ENCODE measurements around the gene CGAS. TPM values are rescaled to one million over a fixed set of nuclear protein-coding genes. Genes with fewer than 3 reads are reported as not detected.
A peak's percentile ranks its signal among the peaks of the same experiment; 100 is the strongest.

Gene CGAS
- total RNA-seq (20.0 and 24.7 TPM in 2 replicates), polyA plus RNA-seq (5.1 and 6.3 TPM in 2 replicates), polyA minus RNA-seq (15.2 and 16.5 TPM in 2 replicates)
- 17.9 TPM for total RNA-seq (2013)

DNA sequence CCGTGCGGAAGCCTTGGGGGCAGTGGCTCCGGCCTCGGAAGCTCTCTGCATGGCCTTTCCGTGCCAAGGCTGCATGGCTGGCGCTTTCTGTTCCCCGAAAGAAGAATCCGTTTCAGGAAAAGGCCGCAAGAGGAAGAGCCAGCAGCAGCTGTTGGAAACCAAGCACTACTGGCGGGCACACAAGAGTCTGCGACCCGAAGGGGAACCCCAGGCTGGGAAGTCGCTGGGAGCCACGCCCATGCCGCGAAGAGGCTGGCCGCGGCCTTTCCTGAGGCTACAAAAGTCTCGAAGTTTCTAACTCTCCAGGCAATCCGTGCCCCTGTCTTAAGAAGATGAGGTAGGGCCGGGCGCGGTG, at the start of gene CGAS:
Gene CGAS (minus strand): TSS at position 191 of the 355 bp plus-strand sequence. CDS start 116 bp downstream, at position 75.
- Histone ChIP-seq H3K4me1 (ENCODE audit: control insufficient read depth in 2 of 2, insufficient read depth in 2 of 2, low read length in 2 of 2) (peaks cover 16 to 25% of the 10 kb centered on the region in 2 donors), H3K27ac (ENCODE audit: low read length in 2 of 2) (peak within 1 kb of the TSS; percentile 87 to 89), H4K20me1 (ENCODE audit: control insufficient read depth, insufficient read depth, low read length, poor library complexity, severe bottlenecking) (peaks cover 16% of the 10 kb centered on the region), H3K4me3 (ENCODE audit: control extremely low read depth in 1 of 5, extremely low read depth in 1 of 5, insufficient read depth in 1 of 5, low read depth in 2 of 5, low read length in 4 of 5) (peak within 1 kb of the TSS; percentile 86 to 94 (median 91)), H2AFZ (ENCODE audit: insufficient read depth, low read depth, low read length, poor library complexity, severe bottlenecking) (peak within 1 kb of the TSS; percentile 88), H3K27me3 (replicated peaks in 1 of 4; ENCODE audit: control extremely low read depth in 1 of 4, control insufficient read depth in 3 of 4, insufficient read depth in 4 of 4, low read length in 3 of 4) (no peaks in the 10 kb centered on the region), H3K9me3 (ENCODE audit: control extremely low read depth in 1 of 3, control insufficient read depth in 2 of 3, insufficient read depth in 1 of 3, low read length in 2 of 3) (peaks cover 0 to 3% (median 0%) of the 10 kb centered on the region in 3 donors), H3K4me2 (replicated peaks; ENCODE audit: low read depth, low read length, poor library complexity, severe bottlenecking) (peak within 1 kb of the TSS; percentile 95), H3K36me3 (replicated peaks in 1 of 2; ENCODE audit: control extremely low read depth in 1 of 2, control insufficient read depth in 1 of 2, extremely low read depth in 1 of 2, insufficient read depth in 2 of 2, low read length in 1 of 2) (peaks cover 0 to 4% of the 10 kb centered on the region in 2 experiments), H3K9ac (ENCODE audit: low read length) (peak within 1 kb of the TSS; percentile 96), H3K79me2 (ENCODE audit: control insufficient read depth, insufficient read depth, low read length) (peaks cover 56% of the 10 kb centered on the region)
- H3K9me3 Mint-ChIP-seq (ENCODE audit: insufficient read depth): no peaks in the 10 kb centered on the region
- ATAC-seq (ENCODE audit: low read depth): peak; percentile 74
- no peaks in the 10 kb centered on the region for H3K27me3 Mint-ChIP-seq
- ChIA-PET POLR2A (interaction anchor here (1.1 to 2.9 kb wide), 7 partner anchors 9 to 202 kb away, joined by 3 to 34 read pairs (median 7); partner anchors contain the start of genes EEF1A1, MTO1 and SLC17A5), CTCF (interaction anchor here (1.0 to 3.6 kb wide), 4 partner anchors 10 to 200 kb away, joined by 3 to 27 read pairs (median 6); partner anchors contain the start of gene MTO1)
- H3K4me1 Mint-ChIP-seq: peaks cover 23% of the 10 kb centered on the region
- TF ChIP-seq, protein P1, sequence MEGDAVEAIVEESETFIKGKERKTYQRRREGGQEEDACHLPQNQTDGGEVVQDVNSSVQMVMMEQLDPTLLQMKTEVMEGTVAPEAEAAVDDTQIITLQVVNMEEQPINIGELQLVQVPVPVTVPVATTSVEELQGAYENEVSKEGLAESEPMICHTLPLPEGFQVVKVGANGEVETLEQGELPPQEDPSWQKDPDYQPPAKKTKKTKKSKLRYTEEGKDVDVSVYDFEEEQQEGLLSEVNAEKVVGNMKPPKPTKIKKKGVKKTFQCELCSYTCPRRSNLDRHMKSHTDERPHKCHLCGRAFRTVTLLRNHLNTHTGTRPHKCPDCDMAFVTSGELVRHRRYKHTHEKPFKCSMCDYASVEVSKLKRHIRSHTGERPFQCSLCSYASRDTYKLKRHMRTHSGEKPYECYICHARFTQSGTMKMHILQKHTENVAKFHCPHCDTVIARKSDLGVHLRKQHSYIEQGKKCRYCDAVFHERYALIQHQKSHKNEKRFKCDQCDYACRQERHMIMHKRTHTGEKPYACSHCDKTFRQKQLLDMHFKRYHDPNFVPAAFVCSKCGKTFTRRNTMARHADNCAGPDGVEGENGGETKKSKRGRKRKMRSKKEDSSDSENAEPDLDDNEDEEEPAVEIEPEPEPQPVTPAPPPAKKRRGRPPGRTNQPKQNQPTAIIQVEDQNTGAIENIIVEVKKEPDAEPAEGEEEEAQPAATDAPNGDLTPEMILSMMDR (IDR thresholded peaks at IDR 0.05): no peak
- no peak for TF ChIP-seq EZH2 (IDR thresholded peaks at IDR 0.05; ENCODE audit: borderline replicate concordance, insufficient read depth, low read depth, low read length, poor library complexity, severe bottlenecking)
- intact Hi-C loops (cut with micrococcal nuclease): loop anchor here (1.0 to 5.0 kb wide), 5 partner anchors 9 to 200 kb away; partner anchors contain the start of genes EEF1A1, MTO1 and SLC17A5
- peak; percentile 87 for DNase-seq
- WGBS (ENCODE audit: insufficient coverage): 0% methylated on average over 20 of the region's 23 CpGs
- peak within 1 kb of the TSS; percentile 95 for H3K4me3 Mint-ChIP-seq
- H3K27ac Mint-ChIP-seq: peak within 1 kb of the TSS; percentile 91

DNA sequence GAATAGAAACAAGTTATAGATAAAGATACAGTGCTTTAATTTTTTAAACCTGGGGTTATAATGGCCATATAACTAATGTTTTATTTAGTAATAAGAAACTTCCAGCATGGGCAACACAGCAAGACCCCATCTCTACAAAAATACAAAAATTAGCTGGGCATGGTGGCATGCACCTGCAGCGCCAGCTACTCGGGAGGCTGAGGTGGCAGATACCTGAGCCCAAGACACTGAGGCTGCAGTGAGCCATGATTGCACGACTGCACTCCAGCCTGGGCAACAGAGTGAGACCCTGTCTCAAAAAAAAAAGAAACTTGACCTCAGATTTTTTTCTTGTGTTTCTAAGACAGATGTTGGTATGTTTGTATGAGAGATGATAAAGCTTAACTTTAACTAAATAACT, 45.8 kb upstream of the CGAS start:
- POLR2A ChIA-PET: no interaction called here
- Histone ChIP-seq H3K79me2 (ENCODE audit: control insufficient read depth, insufficient read depth, low read length) (no peaks in the 10 kb centered on the region), H3K4me2 (replicated peaks; ENCODE audit: low read depth, low read length, poor library complexity, severe bottlenecking) (no peak overlapping the region), H3K27me3 (replicated peaks in 1 of 4; ENCODE audit: control extremely low read depth in 1 of 4, control insufficient read depth in 3 of 4, insufficient read depth in 4 of 4, low read length in 3 of 4) (no peaks in the 10 kb centered on the region), H3K27ac (ENCODE audit: low read length in 2 of 2) (no peak overlapping the region), H3K36me3 (replicated peaks in 1 of 2; ENCODE audit: control extremely low read depth in 1 of 2, control insufficient read depth in 1 of 2, extremely low read depth in 1 of 2, insufficient read depth in 2 of 2, low read length in 1 of 2) (peaks cover 12 to 65% of the 10 kb centered on the region in 2 experiments), H3K4me1 (ENCODE audit: control insufficient read depth in 2 of 2, insufficient read depth in 2 of 2, low read length in 2 of 2) (no peaks in the 10 kb centered on the region), H2AFZ (ENCODE audit: insufficient read depth, low read depth, low read length, poor library complexity, severe bottlenecking) (no peak overlapping the region), H3K9me3 (ENCODE audit: control extremely low read depth in 1 of 3, control insufficient read depth in 2 of 3, insufficient read depth in 1 of 3, low read length in 2 of 3) (no peaks in the 10 kb centered on the region), H4K20me1 (ENCODE audit: control insufficient read depth, insufficient read depth, low read length, poor library complexity, severe bottlenecking) (no peaks in the 10 kb centered on the region), H3K4me3 (ENCODE audit: control extremely low read depth in 1 of 5, extremely low read depth in 1 of 5, insufficient read depth in 1 of 5, low read depth in 2 of 5, low read length in 4 of 5) (no peak overlapping the region), H3K9ac (ENCODE audit: low read length) (no peak overlapping the region)
- DNase-seq (no peak), ATAC-seq (ENCODE audit: low read depth) (no peak)
- TF ChIP-seq, protein P1 (IDR thresholded peaks at IDR 0.05): no peak
- no peak for TF ChIP-seq EZH2 (IDR thresholded peaks at IDR 0.05; ENCODE audit: borderline replicate concordance, insufficient read depth, low read depth, low read length, poor library complexity, severe bottlenecking)
- no peaks in the 10 kb centered on the region for H3K4me1 Mint-ChIP-seq
- no peaks in the 10 kb centered on the region for H3K9me3 Mint-ChIP-seq (ENCODE audit: insufficient read depth)
- CTCF ChIA-PET: no interaction called here
- intact Hi-C loops (cut with micrococcal nuclease): no loop called here
- no peak overlapping the region for H3K4me3 Mint-ChIP-seq
- H3K27ac Mint-ChIP-seq: no peak overlapping the region
- H3K27me3 Mint-ChIP-seq: no peaks in the 10 kb centered on the region
- WGBS (ENCODE audit: insufficient coverage): 90% methylated on average over 3 of the region's 3 CpGs
